ENCODE measurements around the gene STEEP1.

DNA sequence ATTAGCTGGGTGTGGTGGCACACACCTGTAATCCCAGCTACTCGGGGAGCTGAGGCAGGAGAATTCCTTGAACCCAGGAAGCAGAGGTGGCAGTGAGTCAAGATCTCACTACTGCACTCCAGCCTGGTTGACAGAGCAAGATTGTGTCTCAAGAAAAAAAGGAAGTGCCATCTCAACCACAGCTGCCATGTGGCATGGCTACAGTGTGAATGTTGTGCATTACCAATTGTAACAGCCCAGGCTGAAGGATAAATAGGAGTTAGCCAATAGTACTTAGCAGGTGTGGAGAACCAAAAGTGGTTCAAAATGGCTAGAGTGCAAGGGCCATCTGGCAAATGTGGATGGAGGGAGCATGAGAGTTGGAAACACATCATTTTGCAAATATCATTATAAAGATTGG, 68.0 kb downstream of the STEEP1 start:
- TF ChIP-seq, protein P1, sequence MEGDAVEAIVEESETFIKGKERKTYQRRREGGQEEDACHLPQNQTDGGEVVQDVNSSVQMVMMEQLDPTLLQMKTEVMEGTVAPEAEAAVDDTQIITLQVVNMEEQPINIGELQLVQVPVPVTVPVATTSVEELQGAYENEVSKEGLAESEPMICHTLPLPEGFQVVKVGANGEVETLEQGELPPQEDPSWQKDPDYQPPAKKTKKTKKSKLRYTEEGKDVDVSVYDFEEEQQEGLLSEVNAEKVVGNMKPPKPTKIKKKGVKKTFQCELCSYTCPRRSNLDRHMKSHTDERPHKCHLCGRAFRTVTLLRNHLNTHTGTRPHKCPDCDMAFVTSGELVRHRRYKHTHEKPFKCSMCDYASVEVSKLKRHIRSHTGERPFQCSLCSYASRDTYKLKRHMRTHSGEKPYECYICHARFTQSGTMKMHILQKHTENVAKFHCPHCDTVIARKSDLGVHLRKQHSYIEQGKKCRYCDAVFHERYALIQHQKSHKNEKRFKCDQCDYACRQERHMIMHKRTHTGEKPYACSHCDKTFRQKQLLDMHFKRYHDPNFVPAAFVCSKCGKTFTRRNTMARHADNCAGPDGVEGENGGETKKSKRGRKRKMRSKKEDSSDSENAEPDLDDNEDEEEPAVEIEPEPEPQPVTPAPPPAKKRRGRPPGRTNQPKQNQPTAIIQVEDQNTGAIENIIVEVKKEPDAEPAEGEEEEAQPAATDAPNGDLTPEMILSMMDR (IDR thresholded peaks at IDR 0.05; ENCODE audit: low read depth, low read length, poor library complexity, severe bottlenecking): no peak
- no peak for TF ChIP-seq EZH2phosphoT487 (IDR thresholded peaks at IDR 0.05; ENCODE audit: borderline replicate concordance, low read length)
